Activated CD4-positive, CD25-positive, alpha-beta regulatory T cell treated with anti-CD3 and anti-CD28 coated beads, Interleukin-2, amount 50 U/mL, for 72 hours (primary cell): ENCODE data around the gene PERCC1.

Experiments
- DNase-seq: peaks from one replicate; pipeline ENCODE4 v3.0.0; 2021

PERCC1 gene

DNA sequence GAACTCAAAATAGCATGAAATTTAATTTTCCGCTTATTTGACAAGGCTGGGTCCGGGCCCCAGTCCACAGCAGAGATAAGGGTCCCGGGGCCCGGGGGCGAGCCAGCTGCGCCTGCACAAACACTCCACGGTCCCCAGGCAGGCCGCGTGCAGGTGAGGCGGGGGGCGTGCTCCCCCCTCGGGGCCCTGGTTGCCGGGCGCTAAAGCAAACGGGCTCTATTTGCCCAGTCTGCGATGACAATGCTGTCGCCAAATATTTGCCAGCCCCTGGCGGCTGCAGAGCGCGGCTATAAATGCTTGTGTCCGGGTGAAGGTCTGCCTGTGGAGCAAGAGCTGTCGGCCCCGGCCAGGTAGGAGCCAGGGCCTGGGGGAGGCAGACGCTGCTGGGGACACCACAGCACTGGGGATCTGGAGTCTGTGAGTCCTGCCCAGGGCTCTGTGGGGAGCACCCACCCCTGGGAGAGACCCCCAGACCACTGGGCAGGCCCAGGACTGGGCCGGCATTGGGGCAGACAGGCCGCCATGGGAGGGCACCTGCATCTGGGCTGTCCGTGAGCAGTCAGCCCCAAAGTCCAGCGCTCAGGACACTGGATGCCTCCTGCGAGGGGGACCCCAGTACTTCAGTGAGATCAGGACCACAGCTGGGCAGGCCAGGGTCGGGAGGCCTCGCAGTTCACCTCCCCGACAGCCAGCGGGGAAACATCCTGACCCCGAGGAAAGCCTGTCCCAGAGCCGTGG, at the start of gene PERCC1:
Gene PERCC1 (plus strand): TSS at position 320 of the 738 bp plus-strand sequence. CDS start 1,516 bp downstream, outside the sequence.
- no peak for DNase-seq

DNA sequence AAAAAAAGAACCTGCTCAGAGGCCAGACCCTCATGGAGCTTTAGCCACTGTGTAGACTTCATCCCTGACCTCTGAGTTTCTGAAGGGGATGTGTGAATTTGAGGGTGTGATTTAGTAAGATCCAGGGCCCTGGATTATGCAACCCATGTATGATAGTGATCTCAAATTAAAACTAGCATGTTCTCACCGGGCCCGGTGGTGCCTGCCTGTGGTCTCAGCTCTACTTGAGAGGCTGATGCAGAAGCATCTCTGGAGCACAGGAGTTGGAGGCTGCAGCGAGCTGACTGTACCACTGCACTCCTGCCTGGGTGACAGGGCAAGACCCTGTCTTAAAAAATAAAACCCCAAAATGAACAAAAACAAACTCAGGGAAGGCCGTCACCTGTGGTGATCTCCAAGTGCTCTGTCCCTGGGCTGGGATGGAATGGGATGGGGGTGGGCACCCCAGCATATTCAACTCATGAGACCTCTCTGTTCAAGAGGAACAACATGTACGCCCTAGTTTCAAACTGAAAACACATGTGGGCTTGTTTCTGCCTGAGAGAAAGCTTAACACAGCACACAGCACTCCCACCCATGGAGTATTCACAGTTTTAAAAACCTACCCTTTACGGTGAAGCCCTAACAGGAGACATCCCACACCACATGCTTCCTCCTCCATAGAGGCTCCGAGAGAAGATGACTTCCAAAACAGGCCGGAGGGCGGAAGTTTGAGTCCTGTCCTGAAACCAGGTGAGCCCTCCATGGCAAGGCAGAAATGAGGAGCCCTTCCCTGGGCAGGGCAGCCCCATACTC, 49.1 kb upstream of the PERCC1 start:
- DNase-seq = no peak

- no peak for DNase-seq
Measured at GRCh38 chr16:1383556-1383955, 47.3 kb upstream of the PERCC1 start.

GRCh38 chr16:1385232-1385631, 45.6 kb upstream of the PERCC1 start:
- DNase-seq = no peak

GRCh38 chr16:1387331-1387730, 43.5 kb upstream of the PERCC1 start:
- DNase-seq = no peak

- DNase-seq = no peak
Measured at GRCh38 chr16:1389762-1390161, 41.1 kb upstream of the PERCC1 start.

GRCh38 chr16:1390239-1390779, 40.6 kb upstream of the PERCC1 start:
- no peak for DNase-seq

DNA sequence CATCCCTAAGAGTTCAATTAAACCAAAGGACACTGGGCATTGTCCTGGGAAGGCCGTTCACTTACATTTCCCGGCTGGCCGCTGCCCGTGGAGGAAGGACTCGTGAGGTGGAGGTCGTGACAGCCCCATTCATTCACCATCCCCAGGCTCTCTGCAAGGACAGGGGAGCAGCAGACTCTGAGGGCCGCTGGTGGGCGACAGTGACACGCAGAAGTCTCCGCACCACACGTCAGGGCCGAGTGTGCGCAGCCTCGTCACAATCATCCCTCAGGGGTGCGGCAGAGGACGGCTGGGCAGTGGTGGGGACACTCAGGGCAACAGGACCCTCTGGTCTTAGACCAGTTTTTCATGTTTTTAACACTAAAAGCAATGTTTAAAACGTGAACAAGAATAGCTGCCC, 38.1 kb upstream of the PERCC1 start:
- no peak for DNase-seq

DNA sequence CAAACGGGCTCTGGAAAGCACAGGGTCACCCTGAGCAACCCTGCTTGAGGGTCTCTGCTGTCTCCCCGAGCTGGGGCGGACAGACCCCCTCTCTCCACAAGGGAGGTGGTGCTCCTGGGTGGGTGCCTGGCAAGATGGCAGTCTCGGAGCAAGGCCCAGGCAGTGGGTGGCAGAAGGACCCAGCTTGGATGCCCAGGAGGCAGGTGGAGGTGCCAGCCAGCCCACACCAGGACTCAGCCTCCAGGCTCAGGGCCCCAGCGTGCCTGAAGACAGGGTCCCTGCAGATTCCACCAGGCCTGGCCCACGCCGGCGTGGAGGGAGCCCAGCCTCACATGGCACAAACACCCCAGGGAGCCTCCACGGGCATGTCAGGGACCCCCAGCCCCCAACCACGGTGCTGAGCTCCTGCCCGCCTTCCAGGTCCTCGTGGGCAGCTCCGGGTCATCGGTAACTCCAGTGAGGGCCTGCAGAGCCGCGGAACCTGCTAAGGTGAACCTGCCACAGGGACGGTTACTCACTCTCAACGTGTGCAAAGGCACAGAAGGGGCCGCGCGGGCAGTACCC, 37.2 kb upstream of the PERCC1 start:
- no peak for DNase-seq

DNA sequence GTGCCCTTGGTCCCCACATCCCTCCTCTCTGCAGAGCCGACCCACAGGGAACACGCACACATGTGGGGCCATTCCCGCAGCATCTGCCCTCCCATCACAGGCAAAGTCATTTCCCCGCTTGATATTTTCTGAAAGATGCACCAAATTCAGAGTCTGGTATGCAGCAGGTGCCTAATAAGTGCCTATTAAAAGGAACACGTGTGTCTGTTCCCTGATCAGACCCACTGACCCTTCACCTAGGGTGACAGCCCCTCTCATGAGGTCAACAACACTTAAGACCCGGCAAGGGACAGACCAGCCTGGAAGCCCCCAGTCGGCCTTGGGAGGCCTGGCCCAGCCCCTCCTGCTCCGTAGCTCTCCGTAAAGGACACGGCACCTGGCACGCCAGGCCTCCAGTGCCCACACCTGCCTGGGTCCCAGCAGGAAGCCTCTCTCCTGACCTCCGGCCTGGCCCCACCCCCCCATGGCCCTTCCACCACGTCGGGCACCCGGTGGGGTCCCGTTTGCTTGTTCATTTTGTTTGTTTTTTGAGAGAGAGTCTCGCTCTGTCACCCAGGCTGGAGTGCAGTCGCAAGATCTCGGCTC, 36.4 kb upstream of the PERCC1 start:
- DNase-seq = no peak

DNA sequence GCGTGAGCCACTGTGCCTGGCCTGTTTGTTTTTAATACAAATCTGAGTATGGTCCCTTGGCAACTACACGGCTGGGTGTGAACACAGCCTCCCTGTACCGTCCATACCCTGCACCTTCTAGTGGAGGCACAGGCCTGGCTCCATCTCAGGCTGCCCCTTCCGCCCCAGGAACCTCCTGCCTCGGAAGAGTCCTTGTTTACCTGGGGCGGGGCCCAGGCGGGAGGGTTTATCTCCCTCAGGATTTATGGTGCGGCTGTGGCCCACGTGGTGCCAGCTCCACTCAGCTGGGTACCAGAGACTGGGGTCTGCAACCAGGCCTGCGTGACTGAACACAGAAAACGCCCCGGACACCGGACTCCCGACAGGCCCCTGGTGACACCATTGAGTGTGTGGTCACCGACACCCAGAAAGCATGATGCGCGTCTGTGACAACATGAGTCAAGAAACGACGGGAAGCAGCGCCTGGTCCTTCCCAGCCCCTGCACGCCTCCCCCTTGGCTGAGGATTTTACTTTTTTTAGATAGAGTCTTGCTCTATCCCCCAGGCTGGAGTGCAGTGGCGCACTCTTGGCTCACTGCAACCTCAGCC, 35.3 kb upstream of the PERCC1 start:
- no peak for DNase-seq

- no peak for DNase-seq
Measured at GRCh38 chr16:1397779-1398178, 33.1 kb upstream of the PERCC1 start.

DNA sequence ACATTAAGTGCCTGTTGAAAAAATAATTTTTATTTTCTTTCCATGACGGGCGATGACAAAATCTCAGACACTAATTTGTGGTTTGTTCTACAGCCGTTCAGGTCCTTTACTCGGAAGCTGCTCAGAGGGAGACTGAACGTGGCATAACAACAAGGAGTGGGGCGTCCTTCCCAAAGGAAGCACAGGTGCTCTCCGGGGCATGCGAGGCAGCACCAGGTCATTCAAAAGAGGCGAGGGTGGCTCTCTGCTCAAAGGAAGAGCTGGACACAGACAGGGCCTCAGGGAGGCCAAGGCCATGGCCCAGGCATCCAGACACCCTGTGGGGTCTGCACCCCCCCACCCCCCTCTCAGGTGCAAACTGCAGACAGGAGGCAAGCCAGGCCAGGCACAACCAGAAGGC, 32.5 kb upstream of the PERCC1 start:
- DNase-seq = no peak

DNA sequence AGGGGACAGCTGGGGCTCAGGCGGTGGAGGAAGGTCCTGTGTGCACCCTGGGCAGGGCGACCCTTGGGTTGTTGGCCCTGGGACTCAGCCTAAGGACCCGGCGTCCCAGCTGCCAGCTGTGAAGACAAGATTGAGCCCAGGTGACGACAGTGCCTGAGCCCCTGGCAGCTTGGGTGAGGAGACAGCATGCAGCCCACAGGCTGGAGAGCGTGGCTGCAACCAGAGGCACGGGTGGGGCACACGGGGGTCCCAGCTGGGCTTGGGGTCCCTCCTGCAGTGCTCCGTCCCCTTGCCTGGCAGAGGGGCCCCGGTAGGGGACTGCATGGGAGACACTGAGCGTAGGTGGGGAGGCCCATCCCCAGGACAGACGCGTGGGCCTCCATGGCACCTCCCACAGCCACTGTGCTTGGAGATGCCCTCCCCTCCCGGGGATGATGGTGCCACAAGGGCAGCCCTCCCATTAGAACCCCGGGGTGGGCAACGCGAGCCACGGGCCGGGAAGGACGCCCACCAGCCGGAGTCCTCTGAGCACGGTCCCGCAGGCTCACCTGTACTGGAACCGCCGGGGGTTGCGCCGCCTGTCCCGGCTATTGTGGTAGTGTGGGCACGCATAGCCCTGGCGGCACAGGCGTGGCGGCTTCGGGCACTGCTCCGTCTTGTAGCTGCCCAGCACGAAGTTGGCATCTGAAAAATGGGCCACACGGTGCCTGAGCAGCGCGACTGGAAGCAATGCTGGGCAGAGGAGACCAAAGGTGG, 31.9 kb upstream of the PERCC1 start:
- DNase-seq = no peak

- DNase-seq = no peak
Measured at GRCh38 chr16:1401061-1401757, 29.7 kb upstream of the PERCC1 start.

DNA sequence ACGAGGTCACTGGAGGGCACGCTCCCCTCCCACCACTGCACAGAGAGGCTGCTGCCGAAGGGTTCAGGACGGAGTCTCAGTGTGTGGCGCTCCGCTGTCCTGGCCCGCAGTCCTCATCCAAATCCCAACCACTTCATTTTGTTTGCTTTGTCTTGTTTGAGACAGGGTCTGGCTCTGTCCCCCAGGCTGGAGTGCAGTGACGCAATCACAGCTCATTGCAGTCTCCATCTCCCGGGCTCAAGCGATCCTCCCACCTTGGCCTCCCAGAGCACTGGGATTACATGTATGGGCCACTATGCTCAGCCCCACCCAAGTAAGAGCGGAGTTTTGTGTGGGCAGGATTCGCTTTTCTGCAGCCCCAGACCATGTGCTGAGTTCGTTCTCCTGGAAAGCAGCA, 29.1 kb upstream of the PERCC1 start:
- no peak for DNase-seq

DNA sequence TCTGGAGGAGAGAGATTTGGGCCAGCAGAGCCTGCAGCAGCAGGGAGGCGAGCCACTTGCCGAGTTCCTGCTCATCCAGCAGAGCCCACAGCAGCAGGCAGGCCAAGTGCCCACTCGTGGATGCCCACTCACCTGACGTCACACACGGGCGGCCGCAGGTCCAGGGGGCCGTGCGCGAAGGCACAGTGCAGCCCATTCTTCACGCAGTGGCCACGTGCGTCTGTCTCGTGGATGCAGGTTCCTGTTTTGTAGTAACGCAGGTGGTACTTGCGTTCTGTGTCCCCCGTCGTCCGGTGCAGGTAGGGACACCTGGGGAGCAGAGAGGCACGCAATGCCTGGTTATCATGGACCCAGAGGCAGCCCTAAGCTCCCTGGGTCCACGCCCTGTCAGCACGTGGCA, 27.8 kb upstream of the PERCC1 start:
- DNase-seq = no peak

DNA sequence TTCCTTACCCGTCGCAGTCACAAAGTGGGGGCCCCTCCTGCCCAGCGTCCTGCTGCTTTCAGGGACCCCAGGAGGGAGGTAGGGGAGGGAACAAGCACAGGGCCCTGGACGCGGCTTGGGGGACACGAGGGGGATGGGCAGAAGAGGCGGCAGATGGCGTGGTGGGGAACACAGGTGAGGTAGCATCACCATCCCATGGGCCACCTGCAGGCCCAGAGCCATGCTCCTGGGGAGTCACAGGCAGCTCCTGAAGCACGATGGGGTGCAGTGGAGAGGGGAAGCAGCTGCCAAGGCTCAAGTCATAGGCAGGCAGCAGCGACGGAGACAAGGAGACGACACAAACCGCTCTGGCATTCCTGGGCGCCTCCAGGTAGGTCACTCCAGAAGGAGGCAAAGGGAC, 27.1 kb upstream of the PERCC1 start:
- no peak for DNase-seq

DNA sequence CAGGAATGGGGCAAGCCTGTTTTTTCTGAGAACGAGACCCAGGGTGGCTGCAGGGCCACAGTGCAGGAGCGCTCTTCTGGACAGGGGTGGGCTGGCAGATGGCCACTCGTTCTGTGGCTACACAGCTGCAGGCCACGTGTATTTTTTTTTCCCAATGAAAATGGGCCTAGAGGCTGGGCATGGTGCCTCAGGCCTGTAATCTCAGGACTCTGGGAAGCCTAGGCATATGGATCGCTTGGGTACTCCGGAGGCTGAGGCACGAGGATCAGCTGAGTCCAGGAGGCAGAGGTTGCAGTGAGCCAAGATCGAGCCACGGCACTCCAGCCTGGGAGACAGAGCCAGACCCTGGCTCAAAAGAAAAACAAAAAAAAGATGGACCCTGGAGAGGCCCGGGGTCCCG, 23.1 kb upstream of the PERCC1 start:
- no peak for DNase-seq

- DNase-seq = peak; percentile 97
Measured at GRCh38 chr16:1408171-1408837, 22.6 kb upstream of the PERCC1 start.

GRCh38 chr16:1412847-1413246, 18.0 kb upstream of the PERCC1 start:
- DNase-seq = no peak
